Activated T-cell treated with anti-CD3 and anti-CD28 coated beads for 4 hours (primary cell): Measurements from ENCODE around the gene SLX9.
"Not testable (repeated sequence)": the region's sequence is repeated elsewhere in the genome, so short reads cannot be mapped to it uniquely, and the experiment has no call there.

ENCODE experiments used
- DNase-seq: peaks from one replicate; pipeline ENCODE4 v3.0.0-alpha.2; 2020

Gene SLX9

DNA sequence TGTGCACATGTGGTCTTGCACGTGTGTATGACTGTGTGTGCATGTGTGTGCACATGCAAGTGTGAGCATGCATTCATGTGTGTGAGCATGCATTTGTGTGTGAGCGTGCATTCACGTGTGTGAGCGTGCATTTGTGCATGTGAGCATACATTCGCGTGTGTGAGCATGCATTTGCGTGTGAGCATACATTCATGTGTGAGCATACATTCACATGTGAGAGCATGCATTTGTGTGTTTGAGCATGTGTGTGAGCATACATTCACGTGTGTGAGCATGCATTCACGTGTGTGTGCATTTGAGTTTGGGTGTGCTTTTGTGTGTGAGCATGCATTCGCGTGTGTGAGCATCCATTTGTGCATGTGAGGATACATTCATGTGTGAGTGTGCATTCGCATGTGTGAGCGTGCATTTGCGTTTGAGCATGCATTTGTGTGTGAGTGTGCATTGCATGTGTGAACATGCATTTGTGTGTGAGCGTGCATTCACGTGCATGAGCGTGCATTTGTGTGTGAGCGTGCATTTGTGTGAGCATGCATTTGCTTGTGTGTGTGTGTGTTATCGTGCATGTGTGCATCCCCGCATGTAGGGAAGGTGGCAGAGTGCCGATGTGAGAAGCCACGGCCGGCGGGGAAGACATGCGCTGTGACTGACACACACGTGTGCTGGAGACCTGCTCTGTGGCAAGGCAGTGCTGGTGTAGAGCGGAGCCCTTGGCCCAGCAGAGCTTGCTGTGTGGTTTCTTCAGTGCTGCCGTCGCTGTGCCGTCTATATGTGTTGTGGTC, 37.4 kb upstream of the SLX9 start:
- no peak for DNase-seq

DNA sequence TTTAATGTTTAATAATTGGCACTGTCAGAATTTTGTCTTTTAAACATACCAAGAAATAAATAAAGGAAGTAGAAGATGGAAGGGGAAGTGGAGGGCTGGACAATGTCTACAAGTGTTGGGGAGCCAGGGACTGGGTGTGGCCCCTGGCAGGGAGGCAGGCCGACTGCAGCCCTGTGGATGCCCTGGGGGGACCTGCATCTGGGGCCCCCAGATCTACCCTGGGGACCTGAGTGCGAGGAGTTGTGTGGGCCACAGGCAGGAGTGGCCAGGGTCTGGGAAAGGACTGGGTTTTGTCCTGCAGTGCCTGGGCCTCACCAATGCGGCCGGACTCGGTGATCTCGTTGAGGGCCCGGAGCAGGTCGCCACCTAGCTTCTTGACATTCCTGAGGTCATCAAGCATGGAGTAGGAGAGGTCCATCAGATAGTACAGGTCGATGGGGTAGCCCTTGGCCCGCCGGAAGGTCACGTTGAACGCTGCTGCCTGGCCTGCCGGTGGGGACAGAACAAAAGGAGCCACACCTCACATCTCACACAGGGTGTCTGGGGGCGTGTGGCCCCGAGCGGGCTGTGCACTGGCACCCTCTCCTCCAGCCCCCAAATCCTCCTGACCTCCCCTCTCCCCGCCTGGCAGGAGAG, 36.7 kb upstream of the SLX9 start:
- DNase-seq, result no peak

GRCh38 chr21:44903689-44904088, 36.1 kb upstream of the SLX9 start:
- DNase-seq, result no peak

DNA sequence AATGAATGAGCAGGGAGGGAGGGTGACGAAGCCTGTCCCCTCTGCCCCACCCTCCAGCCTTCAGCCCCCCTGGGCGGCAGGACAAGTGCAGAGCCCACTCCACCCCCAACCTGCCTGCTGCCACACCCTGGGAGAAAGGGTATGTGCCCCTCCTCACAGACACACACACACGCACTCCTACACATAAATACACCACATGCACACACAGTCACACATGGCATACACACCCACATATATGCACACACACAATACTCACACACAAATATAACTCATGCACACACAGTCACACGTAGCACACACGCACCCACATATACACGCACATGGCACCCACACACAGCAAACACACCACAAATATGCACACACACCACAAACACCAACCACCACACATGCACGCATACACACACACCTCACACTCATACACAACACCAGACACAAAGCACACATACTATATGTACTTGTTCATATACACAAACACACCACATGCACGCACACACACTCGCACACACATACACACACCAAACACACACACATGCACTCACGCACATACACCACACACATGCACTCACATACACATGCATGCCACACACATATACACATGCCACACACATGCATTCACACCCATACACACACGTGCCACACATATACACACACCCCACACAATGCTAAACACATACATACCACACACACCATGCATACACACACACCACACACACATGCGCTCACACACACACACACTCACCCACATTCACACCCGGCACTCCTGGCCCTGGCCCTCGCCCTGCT, 35.5 kb upstream of the SLX9 start:
- no peak for DNase-seq

DNA sequence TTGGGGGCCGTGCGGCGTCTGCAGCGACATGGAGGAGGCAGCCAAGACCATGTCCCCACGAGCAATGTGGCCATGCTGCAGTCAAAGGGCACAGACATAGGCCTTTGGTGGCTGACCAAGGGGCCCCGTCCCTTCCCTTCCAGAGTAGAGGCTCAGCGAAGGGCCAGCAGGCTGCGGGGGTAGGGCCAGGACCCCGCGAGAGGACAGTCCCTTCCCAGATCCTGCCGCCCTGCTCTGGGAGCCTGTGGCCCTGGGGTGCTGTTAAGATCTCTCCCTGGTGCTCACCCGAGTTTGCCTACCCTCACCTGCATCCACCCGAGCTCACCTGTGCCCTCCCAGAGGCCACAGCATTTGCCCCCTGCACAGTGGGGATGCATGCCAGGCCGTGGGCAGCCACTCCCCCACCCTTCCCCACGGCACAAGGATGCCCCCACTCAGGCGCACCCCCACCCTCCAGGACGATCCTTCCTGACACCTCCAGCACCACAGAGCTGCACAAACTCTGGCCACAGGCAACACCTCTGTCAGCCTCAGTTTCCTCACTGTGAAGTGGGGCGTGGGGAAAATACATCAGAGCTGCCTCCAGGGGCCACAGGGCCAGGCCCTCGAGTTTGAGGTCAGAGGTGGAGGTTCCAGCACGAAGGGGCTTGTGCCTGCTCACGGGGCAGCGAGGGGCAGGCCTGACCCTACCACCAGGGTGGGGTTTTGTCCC, 34.7 kb upstream of the SLX9 start:
- no peak for DNase-seq

DNA sequence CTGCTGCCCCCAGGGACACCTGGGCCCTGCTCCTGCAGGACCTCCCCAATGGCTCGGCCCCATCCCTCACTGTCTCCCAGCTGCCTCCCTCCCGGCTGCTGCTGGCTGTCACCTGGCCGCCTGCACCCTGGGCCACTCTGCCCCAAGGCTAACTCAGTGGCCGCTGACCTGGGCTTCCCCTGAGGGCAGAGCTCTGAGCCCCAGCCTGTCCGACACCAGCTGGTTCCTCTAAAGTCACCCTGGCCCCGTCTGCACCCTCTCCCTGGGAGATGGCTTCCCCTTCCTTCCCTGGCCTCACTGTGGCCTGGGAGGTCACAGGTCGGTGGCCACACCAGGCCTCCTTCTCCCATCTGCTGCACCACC, 34.1 kb upstream of the SLX9 start:
- no peak for DNase-seq

- DNase-seq, result no peak
These were observed 32.4 kb upstream of the SLX9 start for GRCh38 chr21:44907225-44907965.

DNA sequence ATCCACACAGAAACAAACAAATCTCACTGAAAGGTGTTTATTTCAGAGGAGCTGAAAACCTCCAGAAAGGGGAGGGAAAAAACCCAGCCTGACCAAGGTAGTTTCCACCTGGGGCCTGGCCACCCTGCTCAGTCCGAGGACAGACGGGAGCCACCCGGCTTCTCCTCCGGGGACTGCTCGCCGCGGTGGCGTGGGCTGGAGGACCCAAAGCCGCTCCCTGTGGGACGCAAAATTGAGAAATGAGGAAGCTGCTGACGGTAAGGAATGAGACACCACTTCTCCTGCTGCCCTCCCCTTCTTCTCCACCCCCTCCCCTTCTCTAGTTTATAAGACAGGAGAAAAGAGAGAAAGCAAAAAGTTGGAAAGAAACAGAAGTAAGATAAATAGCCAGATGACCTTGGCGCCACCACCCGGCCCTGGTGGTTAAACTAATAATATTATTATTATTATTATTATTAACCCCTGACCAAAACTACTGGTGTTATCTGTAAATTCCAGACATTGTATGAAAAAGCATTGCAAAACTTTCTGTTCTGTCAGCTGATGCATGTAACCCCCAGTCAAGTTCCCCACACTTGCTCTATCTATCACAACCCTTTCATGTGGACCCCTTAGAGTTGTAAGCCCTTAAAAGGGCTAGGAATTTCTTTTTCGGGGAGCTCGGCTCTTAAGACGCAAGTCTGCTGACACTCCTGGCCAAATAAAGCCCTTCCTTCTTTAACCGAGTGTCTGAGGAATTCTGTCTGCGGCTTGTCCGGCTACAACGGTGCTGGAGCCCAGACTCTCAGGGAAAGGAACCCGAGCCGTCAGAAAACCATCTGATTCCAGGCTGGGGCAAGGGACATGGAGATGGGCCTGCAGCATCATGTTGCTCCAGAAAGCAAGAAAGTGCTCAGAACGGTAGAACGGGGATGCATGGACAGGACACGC, 31.6 kb upstream of the SLX9 start:
- DNase-seq, result no peak

DNA sequence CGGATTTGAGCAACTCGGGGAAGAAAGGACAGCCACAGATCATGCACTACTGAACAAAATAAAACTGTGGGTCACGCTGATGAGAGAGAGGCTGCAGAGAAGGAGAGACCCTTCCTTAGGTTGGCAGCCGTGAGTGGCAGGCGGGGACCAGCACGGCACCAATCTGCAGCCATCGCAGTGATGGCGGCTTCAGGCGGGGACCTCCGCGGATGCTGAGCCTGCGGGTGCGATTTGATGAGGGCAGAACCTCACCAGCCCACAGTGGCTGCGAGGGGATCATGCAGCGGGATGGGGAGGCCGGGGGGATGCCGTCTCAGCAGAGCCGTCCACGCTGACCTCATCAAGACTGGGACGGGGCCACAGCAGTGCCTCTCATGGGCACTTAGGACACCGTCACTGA, 30.9 kb upstream of the SLX9 start:
- no peak for DNase-seq

- DNase-seq, result no peak
These were observed 30.1 kb upstream of the SLX9 start for GRCh38 chr21:44909719-44910118.

DNA sequence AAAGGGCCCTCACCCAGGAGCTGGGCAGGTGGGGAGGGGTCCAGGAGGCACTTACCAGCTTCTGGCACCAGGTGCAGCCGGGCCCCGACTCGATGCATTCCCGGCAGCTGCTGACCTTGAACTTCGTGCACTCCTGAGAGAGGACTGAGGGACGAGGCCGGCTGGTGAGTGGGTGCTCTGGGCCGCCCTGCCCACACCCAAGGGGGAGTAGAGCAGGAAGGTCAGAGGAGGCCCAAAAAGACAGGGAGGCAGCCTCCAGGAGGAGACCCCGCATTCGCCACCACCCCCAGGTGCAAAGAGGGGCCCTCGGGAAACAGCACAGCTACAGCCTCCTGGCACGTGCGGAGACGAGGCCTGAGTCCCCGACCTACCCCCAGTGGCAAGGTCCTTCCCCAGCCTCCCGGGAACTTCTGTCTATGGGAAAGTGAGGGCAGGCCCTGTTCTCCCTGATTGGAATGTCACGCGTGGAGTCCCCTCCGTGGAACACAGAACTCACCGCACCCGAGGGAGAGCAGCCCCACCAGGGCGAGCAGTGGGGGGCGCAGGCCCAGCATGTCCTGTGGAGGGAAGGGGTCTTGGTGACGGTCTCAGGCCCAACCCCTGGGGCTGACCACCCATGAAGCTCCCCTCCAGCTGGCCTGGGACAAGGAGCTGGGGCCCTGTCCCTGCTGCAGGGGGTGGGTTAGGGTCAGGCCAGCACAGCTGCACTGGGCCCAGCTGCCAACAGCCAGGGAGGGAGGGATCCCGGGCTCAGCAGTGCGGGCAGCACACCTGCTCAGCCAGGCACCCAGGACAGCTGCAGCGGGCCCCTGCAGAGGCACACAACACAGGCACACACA, 29.4 kb upstream of the SLX9 start:
- DNase-seq, result no peak

DNA sequence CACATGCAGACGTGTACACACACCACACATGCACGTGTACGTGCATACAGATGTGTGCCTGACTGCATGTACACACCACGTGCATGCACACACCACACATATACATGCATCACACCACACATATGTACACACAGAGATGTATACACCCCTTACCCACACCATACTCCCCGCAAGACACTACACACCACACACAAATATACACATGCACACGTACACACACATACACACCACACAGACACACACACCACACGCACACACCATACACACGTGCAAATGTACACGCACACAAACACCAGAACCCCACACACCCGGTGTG, 28.8 kb upstream of the SLX9 start:
- DNase-seq, result no peak

DNA sequence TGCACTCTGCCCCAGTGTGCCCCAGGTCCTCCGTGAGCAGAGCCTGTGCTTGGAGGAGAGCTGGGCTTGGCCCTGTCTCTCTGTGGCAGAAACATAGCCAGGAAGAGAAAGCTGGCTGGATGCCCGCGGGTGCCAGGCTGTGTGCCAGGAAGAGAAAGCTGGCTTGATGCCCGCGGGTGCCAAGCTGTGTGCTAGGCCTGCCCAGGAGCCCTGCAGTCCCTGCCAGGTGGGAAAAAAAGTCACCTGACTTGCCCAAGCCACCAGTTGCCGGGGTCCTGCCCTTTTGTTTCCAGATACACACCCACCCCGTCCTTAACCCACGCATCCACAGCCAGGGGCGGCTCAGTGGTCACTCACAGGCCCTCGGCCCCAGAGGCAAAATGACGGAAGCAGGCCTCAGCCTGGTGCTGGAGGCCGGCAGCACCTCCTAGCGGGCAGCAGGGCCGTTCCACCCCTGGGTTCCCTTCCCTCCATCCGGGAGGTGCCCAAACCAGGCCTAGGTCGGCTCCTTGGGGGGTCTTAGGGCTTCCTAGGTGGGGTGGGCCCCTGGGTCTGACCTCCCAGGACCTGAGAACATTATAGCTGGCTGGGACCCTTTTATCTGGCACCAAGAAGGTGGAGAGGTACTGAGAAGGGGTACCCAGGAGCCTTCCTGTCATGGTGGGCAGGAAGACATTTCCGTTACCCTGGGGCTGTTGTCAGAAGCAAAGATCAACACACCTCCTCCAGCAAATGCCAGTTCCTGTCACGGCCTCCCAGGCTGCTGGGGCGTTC, 28.3 kb upstream of the SLX9 start:
- DNase-seq, result no peak

DNA sequence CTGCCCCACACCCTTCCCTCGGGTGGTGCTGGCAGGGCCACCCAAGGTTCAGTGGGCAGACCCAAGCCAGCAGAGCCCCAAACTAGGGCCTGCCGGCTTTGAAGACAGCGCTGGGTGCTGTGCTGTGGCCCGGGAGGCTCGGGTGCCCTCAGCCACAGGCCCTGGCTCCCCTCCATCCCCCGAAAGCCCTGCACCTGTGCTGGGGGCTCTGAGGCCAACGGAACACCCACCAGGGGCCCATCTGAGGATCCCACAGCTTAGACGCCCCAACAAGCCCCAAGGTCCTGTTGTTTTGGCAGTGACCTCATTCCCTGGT, 27.7 kb upstream of the SLX9 start:
- DNase-seq, result no peak

- DNase-seq, result not testable (repeated sequence)
These were observed 27.1 kb upstream of the SLX9 start for GRCh38 chr21:44912506-44913412.

- no peak for DNase-seq
These were observed 26.2 kb upstream of the SLX9 start for GRCh38 chr21:44913425-44914175.

- DNase-seq, result no peak
These were observed 25.5 kb upstream of the SLX9 start for GRCh38 chr21:44914176-44914874.

- DNase-seq, result no peak
These were observed 22.9 kb upstream of the SLX9 start for GRCh38 chr21:44916965-44917364.
